NCI-H1694 treated with DMSO at 0.1 percent for 48 hours (cell line): Measurements from ENCODE around the gene ERAS.
"Not testable (repeated sequence)": the region's sequence is repeated elsewhere in the genome, so short reads cannot be mapped to it uniquely, and the experiment has no call there.

ENCODE experiments used
- DNase-seq: peaks from one replicate; lab custom pipeline; 2025; lab: John Stamatoyannopoulos, UW

ERAS gene

DNA sequence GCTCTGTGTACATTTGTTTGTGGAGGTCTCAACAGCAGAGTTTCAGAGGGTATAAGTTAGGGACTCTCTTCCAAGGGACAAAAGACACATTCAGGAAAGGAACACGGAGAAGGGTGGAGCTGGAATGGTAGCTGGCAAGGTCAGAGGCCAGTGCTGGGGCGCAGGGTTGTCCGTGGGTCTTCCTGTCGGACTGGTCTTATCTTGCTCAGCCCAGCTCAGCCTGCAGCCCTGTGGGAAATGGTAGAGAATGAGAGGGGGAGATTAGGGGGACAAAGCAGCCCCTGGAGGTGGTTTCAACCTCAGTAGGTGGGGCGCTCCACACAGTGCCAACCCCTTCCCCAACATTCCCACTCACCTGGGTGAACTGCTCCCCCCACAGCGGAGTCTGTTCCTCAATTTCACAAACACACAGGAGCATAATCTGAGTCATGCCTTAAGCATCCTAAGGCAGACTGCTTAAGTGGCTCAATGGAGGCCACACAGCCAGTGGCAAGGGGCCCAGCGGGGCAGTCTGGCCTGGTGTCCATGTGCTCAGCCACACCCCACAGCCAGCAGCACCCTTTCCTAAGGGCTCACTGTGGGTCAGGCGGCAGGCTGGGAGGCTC is 31.3 kb upstream of the ERAS start:
- DNase-seq = no peak

DNA sequence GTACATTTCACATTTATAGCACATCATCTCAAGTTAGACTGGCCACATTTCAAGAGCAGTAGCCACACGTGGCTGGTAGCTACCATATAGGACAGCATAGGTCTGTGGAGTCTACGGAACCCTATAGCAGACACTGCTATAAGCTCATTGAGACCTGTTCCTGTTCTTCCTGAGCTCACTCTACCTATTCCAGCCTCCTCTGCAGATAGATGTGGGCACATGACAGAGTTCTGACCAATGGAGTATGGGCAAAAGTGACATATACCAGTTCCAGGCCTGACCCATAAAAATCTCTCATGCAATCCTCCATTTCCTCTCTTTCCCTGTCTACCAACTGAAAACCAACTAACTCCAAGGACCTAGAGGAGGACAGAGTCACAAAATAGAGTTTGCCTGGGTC is 28.0 kb upstream of the ERAS start:
- no peak for DNase-seq

GRCh38 chrX:48800574-48801279 is 25.6 kb upstream of the ERAS start:
- DNase-seq = no peak

DNA sequence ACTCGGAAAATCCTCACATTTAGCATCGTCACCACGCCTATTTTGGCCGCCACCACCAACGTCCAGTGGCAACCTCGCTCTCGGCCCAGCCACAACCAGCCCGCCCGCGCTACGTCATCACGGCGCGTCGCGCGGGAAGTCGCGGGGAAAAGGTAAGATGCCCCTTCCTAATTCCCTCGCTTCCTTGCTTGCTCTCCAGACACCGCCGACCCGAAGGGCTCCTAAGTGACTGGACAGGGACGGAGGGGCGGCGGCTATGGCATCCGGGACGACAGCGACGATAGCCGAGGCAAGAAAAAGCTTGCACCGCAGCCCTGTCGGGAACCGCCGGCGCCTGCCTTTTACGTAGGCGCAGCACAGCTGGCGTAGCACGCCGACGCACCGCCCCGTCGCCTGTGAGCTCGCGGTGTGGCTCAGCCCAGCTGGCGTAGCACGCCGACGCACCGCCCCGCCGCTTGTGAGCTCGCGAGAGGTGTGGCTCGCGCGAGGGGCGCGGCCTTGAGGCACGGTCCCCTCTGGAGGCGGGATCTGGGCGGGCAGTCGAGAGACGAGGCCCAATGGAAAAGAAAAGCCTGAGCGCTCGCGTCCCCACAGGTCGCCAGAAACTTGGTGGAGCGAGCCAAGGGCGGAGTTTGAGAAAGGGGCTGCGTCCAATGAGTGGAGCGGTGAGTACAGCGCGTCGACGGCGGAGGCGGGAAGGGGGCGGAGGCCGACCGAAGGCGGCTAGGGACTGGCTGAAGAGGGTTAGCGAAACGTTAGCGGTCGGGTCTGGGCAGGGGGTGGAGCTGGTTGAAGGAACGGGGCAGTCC is 24.8 kb upstream of the ERAS start, which contains the start of gene HDAC6:
TSS of gene HDAC6 (plus strand) at position 788 of the 809 bp plus-strand sequence. CDS start 626 bp downstream, outside the sequence.
- peak; percentile 95 for DNase-seq

DNA sequence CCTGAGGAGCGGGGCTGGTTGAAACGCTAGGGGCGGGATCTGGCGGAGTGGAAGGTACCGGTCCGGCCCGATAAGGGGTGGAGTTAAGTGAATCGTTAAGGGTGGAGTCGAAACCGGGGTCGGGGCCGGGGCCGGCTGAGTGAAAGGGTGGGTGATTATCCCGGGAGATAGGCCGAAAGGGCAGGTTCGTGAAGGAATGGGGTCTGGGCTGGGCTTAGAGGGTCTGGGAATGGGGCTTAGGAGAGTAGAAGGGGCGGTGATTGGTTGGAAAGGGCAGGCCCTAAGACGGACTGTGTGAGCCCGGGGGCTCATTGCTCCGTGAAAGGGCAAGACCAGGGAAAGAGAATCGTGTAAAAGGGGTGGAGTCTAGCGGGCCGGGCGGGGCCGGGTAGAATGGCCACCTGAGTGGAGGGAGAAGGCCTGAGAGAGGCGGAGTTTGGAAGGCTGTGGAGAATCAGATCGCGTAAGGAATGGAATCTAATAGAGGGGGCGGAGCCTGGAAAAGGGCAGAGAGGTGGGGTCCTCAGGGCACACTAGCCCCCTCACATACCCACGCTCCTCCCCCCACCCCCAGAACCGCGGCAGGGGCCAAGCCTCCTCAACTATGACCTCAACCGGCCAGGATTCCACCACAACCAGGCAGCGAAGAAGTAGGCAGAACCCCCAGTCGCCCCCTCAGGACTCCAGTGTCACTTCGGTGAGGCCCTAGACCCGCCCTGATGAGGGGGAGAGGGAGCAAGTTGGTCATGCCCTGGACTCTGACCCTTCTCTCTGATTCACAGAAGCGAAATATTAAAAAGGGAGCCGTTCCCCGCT is 24.0 kb upstream of the ERAS start:
- DNase-seq = peak; percentile 80

DNA sequence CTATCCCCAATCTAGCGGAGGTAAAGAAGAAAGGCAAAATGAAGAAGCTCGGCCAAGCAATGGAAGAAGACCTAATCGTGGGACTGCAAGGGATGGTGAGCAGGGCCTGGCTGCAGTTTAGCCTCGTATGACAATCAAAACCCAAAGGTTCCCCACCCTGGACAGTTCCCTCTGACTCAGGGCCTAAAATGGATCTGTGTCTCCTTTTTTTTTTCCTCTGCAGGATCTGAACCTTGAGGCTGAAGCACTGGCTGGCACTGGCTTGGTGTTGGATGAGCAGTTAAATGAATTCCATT is 23.5 kb upstream of the ERAS start:
- DNase-seq = no peak

GRCh38 chrX:48806081-48806480 is 20.2 kb upstream of the ERAS start:
- no peak for DNase-seq

- no peak for DNase-seq
Observed at GRCh38 chrX:48813644-48814043, 12.7 kb upstream of the ERAS start.

DNA sequence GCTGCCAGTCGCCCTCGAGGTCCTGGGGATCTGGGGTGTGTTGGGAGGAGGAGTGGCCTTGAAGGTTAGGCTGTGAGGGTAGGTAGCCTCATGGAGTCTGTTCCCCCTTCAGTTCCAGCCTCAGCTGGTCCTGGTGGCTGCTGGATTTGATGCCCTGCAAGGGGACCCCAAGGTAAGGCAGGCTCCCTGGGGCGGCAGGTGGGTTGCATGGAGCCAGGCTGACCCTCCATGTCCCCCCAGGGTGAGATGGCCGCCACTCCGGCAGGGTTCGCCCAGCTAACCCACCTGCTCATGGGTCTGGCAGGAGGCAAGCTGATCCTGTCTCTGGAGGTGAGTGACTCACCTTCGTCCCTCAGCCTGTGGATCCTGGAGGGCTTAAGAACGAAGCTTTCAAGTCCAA is 11.6 kb upstream of the ERAS start:
- no peak for DNase-seq

- DNase-seq = no peak
Observed at GRCh38 chrX:48815266-48815665, 11.0 kb upstream of the ERAS start.

- DNase-seq = no peak
Observed at GRCh38 chrX:48816014-48816810, 10.1 kb upstream of the ERAS start.

DNA sequence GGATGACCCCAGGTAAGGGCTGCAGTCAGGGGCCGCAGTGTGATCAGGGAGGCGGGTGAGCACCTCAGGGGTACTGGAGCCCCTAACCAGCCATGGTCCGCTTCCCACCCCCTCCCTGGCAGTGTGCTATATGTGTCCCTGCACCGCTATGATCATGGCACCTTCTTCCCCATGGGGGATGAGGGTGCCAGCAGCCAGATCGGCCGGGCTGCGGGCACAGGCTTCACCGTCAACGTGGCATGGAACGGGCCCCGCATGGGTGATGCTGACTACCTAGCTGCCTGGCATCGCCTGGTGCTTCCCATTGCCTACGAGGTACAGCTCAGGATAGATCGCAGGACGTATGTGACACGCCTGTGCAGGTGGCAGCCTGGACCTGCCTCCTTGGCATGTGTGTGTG is 8.2 kb upstream of the ERAS start:
- no peak for DNase-seq

- no peak for DNase-seq
Observed at GRCh38 chrX:48818866-48819265, 7.4 kb upstream of the ERAS start.

DNA sequence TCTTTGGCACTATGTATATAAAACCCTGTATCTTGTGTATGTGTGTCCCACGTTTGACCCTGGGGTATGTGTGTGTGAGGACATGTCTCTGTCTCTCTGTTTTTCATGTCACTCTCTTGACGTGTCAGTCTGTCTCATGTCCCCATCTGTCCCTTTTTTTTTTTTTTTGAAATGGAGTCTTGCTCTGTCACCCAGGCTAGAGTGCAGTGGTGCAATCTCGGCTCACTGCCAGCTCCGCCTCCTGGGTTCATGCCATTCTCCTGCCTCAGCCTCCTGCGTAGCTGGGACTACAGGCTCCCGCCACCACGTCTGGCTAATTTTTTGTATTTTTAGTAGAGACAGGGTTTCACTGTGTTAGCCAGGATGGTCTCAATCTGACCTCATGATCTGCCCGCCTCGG is 6.9 kb upstream of the ERAS start:
- not testable (repeated sequence) for DNase-seq

- no peak for DNase-seq
Observed at GRCh38 chrX:48823053-48823452, 3.3 kb upstream of the ERAS start.

- no peak for DNase-seq
Observed at GRCh38 chrX:48824066-48824465, 2.2 kb upstream of the ERAS start.

GRCh38 chrX:48826876-48827653 is 752 bp downstream of the ERAS start:
- DNase-seq = no peak

GRCh38 chrX:48827654-48827968 is 1.3 kb downstream of the ERAS start:
- DNase-seq = no peak

DNA sequence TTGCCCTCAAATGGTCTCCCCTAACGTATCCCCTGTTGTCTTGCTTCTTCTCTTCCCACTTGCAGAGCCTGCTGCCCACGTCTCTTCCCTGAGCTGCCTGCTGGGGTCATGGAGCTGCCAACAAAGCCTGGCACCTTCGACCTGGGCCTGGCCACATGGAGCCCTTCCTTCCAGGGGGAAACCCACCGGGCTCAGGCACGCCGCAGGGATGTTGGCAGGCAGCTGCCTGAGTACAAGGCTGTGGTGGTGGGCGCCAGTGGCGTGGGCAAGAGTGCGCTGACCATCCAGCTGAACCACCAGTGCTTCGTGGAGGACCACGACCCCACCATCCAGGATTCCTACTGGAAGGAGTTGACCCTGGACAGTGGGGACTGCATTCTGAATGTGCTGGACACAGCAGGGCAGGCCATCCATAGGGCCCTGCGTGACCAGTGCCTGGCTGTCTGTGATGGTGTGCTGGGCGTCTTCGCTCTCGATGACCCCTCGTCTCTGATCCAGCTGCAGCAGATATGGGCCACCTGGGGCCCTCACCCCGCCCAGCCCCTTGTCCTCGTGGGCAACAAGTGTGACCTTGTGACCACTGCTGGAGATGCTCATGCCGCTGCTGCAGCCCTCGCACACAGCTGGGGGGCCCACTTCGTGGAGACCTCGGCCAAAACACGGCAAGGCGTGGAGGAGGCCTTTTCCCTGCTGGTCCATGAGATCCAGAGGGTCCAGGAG is 2.9 kb downstream of the ERAS start:
- DNase-seq = no peak
